ENCODE results near the gene UTP25.
"Not testable (repeated sequence)": the region's sequence is repeated elsewhere in the genome, so short reads cannot be mapped to it uniquely, and the experiment has no call there.

Gene UTP25

GRCh38 chr1:209896346-209896745, 68.6 kb downstream of the UTP25 start:
- DNase-seq (ENCODE audit: low read depth in 2 of 2): no peak

DNA sequence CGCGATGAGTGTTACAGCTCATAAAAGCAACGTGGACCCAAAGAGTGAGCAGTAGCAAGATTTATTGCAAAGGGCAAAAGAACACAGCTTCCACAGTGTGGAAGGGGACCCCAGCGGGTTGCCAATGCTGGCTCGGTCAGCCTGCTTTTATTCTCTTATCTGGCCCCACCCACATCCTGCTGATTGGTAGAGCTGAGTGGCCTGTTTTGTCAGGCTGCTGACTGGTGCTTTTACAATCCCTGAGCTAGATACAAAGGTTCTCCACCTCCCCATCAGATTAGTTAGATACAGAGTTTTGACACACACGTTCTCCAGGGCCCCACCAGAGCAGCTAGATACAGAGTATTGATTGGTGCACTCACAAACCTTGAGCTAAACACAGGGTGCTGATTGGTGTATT, 70.5 kb downstream of the UTP25 start:
- DNase-seq (ENCODE audit: low read depth in 2 of 2): not testable (repeated sequence)

DNA sequence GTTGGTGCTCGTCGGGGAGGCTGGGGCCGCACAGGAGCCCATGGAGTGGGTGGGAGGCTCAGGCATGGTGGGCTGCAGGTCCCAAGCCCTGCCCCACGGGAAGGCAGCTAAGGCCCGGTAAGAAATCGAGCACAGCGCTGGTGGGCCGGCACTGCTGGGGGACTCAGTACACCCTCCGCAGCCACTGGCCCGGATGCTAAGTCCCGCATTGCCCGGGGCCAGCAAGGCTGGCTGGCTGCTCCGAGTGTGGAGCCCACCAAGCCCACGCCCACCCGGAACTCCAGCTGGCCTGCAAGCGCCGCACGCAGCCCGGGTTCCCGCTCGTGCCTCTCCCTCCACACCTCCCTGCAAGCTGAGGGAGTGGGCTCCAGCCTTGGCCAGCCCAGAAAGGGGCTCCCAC, 71.1 kb downstream of the UTP25 start:
- DNase-seq (ENCODE audit: low read depth in 2 of 2): not testable (repeated sequence)

GRCh38 chr1:209899948-209900347, 72.2 kb downstream of the UTP25 start:
- DNase-seq (ENCODE audit: low read depth in 2 of 2): no peak

- DNase-seq (ENCODE audit: low read depth in 2 of 2): no peak
Observed at GRCh38 chr1:209900734-209901133, 73.0 kb downstream of the UTP25 start.

- no peak for DNase-seq (ENCODE audit: low read depth in 2 of 2)
Observed at GRCh38 chr1:209901211-209901610, 73.4 kb downstream of the UTP25 start.

- DNase-seq (ENCODE audit: low read depth in 2 of 2): not testable (repeated sequence)
Observed at GRCh38 chr1:209904774-209905173, 77.0 kb downstream of the UTP25 start.

Measured in stimulated activated CD4-positive, alpha-beta T cell treated with anti-CD3 and anti-CD28 coated beads, Interleukin-15, amount 100 ng/mL, for 48 hours (primary cell).